Hippocampal formation (tissue), 2 donors: ENCODE results near the gene SAMD14.

Source experiments
- DNase-seq, 2 donors: peaks; one replicate each; lab custom pipeline; 2025; lab: John Stamatoyannopoulos, UW

Gene SAMD14

DNA sequence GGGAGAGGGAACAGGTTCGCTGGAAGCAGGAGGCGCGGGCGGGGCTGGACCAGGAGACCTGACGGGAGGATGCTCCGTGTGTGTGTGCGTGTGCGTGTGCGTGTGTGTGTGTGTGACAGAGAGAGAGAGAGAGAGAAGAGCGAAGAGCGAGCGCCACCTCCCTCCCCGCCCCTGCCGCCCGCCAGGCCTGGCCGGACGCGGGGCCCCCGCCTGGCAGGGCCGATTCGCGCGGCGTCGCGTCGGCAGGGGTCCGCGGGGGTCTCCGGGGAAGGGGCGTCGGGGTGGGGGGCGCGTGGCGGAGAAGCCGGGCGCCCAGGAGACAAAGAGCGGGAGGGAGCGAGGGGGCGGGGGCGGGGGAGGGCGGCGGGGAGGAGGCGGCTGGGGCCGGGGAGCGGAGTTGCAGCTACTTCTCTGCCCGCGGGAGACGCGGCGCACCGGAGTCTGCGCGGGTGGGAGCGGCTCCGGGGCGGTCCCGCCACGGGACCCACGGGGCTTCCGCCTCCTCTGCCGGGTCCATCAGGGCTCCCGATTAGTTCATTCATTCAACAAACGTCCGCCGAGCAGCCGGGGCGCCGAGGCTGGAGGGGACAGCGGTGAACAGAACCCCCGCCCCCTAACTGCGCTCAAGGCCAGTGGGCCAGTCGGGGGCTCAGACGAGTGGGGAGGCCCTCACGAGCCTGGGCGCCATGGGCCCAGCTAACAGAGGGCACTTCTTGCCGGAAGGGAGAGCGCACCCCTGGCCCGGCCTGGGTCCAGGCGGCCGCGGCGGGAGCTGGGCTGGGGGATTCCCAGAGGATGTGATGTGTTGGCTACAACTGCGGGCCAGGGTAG is at the start of gene SAMD14:
Gene SAMD14 (minus strand): TSS at position 433 of the 831 bp plus-strand sequence. CDS start 5,201 bp downstream, outside the sequence.
- no peak for DNase-seq

DNA sequence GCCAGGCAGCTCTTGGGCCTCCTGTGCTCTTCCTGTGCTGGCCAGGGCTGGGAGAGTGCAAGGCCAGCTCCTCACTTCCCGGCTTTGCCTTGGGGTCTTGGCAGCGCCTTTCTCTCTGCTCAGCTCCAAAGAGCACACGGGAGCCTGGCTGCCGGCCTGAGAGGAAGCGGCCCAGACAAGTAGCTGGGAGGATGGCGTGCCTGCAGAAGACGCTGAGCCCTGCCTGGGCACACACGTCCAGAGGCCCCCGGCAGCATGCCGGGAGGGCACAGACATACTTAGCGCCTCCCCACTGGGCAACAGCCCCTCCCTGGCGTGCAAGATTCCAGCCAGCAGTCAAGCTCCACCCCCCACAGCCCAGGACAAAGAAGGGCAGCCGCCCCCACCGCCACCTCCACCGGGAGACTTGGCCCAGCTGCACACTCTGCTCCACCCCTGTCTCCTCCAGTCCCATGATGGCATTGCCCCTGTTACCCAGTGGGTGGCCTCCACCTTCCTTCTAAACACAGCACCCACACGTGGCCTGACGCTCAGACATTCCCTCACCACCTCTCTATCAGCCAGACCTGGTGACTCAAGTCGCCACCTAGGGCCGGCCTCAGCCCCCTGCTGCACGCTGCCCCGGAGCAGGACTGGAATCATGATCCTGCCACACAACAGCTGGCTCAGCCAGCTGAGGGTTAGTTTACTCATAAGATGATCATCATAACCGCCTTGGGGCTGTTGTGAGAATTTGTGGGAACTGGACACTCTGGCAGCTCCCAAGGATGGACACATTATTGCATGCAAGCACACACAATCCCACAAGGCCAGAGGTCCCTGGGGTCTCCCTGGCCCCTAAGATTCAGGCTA is 48.2 kb upstream of the SAMD14 start:
- DNase-seq = peak in 1 of 2 donors; percentile 51

DNA sequence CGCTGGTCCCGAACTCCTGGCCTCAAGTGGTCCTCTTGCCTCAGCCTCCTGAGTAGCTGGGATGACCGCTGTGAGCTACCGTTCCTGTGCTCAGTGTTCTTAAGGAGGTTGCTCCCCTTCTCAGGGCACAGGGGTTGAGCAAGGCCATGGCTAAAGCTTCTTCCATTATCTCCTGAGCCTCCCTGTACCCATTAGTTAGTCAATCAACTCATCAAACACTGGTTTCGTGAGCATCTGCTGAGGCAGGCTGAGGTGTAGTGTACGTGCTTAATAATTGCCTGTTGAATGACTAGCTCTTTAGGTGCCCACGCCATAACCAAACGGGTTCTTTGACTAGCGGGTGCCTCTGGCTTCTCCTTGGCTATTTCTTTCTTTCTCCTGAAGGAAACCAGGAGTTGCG is 47.5 kb upstream of the SAMD14 start:
- DNase-seq = no peak

DNA sequence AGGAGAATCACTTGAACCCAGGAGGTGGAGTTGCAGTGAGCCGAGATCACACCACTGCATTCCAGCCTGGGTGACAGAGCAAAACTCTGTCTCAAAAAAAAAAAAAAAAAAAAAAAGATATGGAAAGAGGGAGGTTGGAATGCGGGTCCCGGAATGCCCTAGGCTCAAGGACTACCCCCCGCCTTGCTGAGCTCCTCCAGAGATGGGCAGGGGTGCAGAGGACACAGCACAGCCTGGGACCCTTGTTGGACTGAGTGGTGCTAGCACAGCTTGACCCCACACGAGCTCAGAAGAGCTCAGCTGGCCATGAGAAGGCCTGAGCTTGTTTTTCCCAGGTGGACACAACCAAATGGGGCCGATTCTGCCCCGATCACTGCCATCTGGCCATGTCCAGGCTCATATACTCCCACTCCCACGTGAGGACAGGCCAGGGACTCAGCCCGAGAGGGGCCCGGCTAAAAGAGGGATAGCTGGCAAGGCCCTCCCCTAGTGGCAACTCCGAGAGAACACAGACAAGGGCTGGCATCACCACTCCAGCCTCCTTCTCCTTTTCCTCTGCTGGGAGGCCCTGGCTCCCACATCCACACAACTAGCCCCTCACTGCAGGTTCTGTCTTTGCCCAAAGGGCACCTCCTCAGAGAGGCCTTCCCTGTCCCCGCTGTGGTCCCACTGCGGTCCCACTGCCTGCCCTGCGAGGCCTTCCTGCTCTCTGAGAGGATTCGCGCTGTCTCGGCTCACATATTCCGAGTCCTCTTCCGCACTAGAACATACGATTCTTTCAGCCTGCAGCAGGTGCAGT is 46.8 kb upstream of the SAMD14 start:
- DNase-seq = no peak

DNA sequence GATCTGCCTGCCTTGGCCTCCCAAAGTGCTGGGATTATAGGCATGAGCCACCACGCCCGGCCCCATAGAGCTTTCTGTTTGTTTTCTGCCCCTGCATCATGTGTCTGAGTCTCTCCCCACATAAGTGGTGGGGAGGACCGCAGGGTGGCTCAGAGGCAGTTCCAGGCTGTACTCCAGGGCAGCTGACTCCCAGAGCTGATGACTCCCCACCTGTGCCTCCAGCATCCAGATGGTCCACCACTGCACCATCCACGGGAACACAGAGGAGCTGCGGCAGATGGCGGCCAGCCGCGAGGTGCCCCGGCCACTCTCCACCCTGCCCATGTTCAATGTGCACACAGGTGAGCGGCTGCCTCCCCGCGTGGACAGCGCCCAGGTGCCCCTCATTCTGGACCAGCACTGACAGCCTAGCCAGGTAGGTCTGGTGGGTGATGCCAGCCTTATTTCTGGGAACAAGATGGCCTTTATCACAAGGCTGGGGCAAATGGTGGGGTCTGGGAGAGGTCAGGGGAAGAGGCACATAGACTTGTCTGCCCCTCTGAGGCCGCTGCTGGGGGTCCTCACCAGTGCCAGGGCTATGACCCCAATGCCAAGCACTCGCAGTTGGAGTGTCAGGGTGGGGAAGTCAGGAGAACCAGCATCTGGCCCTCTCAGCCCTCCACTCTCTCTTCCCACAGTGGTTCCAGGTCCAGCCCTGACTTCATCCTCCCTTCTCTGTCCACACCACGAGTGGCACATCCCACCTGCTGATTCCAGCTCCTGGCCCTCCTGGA is 45.3 kb upstream of the SAMD14 start:
- DNase-seq = no peak

DNA sequence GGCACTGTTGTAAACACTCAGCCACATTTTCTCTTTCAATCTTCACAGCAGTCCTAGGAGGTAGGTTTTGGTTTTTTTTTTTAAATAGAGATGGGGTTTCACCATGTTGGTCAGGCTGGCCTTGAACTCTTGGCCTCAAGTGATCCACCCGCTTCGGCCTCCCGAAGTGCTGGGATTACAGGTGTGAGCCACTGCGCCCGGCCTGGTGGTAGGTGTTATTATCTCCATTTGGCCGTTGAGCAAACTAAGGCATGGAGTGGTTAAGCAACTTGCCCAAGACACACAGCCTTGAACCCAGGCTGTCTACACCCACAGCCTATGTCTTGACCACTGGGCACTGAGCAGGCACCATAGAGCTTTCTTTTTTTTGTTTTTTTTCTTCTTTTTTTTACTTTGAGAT is 44.5 kb upstream of the SAMD14 start:
- no peak for DNase-seq

DNA sequence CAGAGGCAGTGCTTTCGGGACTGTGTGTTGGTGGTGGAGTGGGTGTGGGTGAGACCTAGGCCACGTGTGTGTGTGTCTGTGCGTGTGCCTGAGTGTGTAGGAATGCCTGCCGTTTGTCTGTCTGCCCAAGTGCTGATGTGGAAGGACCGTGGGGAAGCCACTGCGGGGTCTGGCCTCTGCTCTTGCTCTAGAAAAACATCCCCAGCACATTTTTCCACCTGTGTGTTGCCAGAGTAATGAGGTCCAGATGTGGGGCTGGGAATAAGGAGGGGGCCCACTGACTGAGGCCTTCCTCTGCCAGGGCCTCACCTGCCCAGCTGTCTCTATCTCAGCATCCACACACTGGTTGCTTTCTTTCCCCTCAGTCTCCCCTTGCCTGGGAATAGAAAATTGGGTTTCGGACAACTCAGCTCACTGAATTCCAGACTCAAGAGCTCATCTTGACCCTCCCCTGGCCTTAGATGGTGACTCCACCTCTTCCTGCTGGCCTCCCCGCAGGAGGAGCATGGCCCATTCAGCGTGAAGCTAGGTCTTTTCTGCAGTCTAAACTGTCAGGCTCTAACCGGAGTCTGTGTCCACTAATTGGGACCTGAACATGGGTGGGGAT is 43.5 kb upstream of the SAMD14 start:
- DNase-seq = no peak

DNA sequence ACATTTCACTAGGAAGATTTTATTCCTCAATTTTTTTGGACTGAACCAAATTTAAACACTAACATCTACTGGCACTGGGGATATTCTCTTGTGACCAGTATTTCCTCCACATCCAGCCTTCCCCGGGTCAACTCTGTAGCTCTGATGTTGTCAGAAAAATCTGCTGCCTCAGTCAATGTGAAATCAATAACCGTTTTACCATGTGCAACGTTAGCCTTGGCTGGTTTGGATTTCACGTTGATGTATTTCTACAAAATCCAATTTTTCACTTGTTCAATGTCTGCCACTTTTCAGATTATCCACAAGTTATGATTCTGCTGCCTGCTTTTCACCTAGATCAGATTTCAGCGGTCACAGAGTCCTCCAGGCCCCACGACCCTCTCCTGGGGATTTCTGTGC is 43.0 kb upstream of the SAMD14 start:
- no peak for DNase-seq

DNA sequence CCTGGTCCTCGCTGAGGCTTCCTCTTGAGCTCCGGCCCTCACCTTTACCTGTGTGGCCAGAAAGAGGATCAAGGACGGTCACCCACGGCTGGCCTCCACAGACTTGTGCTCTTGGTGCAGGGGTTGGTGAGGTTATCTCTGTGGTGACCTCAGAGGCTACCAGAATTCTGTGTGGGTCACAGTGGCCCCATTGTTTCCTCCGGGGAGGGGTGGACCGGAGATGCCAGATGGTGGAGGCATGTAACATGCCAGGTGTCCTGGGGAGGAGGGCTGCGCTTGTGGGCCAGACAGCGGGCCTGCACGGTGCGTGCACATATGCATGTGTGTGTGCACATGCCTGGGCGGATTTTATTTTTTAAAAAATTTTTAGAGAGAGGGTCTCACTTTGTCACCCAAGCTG is 42.2 kb upstream of the SAMD14 start:
- DNase-seq = no peak

DNA sequence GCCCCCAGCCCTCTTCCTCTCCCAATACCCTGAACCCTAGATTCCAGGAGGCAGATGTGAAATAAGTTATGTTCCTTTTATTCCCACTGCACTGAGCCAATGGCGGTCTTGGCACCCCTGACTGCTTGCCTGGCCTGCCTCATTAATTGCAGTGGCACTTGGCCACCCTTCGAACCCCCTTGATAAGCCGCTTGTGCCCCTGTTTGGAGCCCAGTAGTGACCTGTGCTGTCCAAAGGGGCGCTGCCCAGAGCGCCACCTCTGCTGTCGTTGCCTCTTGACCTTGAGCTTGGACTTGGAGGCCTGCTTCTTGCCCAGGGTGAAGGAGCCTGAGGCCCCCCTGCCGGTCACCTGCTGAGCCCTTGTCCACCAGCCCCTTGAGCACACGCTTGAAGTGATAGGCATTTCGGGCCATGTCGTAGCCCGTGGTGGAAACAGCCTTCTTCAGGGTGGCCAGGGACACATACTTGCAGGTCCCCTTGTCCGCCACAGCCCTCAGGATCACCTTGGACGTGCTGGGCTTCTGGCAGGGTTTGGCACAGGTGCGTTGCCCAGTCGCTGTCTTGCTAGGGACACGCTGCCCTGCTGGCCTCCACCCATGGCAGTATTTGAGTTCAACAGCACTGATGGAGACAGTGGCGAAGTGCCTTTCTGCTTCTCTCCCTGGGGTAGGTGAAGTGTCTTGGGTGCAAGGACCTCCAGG is 41.6 kb upstream of the SAMD14 start:
- DNase-seq = no peak

DNA sequence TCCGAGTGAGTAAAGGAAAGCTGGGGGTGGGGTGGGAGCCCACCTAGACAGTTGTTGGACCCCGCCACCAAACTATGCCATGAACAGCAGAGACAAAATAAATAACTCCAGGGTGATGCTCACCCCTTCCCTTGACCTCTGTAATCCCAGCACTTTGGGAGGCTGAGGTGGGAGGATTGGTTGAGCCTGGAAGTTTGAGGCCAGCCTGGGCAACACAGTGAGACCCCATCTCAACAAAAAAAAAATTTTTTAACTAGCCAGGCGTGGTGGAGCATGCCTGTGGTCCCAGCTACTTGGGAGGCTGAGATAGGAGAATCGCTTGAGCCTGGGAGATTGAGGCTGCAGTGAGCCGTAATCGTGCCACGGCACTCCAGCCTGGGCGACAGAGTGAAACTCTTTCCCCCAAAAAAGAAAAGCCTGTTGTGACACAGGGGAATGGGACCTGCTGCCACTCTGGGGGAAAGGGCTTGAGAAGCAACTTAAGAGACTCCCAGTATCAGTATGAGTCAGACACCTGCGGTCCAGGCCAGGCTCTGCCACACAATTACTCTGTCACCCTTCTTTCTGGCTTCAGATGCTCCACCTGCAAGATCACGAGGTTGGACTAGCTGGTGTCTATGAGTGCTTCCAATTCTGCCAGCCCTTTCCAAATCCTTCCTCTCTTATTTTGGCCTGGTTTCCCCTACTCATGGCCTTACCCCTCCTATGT is 40.9 kb upstream of the SAMD14 start:
- DNase-seq = no peak

DNA sequence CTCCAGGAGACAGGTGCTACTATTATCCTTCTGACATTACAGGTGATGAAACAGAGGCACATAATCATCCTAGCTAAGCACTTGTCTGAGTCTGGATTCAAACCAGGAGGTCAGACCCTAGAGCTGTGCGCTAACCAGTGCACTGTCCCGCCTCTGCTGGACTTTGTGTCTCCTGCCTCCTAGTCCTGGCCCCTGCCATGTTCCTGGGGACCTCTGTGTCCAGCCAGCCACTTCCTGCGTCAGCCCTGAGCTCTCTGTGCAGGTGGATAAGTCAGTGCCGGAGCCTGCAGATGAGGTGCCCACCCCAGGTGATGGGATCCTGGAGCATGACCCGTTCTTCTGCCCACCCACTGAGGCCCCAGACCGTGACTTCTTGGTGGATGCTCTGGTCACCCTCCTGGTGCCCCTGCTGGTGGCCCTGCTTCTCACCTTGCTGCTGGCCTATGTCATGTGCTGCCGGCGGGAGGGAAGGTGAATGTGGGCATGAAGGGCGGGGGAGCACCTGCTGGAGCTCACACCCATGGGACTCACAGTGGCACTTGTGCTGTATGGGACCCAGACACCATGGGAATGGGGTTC is 40.0 kb upstream of the SAMD14 start:
- DNase-seq = no peak

DNA sequence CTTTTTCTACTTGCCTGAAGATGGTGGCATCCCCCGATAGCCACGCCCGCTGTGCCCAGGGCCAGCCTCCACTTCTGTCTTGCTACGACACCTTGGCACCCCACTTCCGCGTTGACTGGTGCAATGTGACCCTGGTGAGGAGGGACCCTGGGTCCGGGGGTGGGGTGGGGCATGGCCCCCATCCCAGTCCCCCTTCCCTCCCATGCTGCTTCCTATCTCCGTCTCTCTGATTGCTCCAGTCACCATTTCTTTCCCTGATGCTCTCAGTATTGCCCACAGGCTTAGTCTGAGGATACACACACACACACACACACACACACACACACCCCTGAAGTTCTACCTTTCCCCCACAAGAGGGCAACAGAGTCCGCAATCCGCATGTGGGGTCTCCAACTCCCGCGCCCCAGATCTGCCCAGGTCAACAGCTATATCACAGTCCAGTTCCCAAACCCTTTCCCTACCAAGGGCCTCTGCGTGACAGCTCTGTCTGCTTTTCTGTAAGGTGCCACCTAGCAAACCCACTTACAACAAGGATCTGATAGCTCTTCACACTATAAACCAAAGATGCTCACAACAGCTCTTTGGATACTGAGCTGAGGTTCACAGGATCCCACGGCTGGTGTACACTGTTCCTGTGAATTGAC is 39.3 kb upstream of the SAMD14 start:
- peak in 1 of 2 donors; percentile 8 for DNase-seq

DNA sequence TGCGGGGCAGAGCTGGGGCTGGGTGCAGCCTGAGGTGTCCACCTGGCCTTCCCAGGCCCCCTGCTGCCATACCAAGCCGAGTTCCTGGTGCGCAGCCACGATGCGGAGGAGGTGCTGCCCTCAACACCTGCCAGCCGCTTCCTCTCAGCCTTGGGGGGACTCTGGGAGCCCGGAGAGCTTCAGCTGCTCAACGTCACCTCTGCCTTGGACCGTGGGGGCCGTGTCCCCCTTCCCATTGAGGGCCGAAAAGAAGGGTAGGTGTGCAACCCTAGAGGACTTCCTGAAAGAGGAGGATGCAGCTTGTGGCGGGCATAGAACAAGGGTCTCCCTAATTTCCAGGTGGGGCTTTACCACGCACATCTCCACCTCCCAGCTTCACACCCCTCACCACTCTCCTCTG is 38.4 kb upstream of the SAMD14 start:
- no peak for DNase-seq

DNA sequence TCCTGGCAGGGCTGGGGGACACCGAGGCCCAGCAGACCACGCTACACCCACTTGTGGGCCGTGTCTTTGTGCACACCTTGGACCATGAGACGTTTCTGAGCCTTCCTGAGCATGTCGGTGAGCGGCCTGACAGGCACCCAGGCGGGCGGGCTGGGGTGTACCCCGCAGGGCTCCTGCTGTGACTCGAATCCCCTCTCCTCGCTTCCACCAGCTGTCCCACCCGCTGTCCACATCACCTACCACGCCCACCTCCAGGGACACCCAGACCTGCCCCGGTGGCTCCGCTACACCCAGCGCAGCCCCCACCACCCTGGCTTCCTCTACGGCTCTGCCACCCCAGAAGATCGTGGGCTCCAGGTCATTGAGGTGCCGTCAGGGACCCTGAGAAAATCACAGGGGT is 37.4 kb upstream of the SAMD14 start:
- no peak for DNase-seq

DNA sequence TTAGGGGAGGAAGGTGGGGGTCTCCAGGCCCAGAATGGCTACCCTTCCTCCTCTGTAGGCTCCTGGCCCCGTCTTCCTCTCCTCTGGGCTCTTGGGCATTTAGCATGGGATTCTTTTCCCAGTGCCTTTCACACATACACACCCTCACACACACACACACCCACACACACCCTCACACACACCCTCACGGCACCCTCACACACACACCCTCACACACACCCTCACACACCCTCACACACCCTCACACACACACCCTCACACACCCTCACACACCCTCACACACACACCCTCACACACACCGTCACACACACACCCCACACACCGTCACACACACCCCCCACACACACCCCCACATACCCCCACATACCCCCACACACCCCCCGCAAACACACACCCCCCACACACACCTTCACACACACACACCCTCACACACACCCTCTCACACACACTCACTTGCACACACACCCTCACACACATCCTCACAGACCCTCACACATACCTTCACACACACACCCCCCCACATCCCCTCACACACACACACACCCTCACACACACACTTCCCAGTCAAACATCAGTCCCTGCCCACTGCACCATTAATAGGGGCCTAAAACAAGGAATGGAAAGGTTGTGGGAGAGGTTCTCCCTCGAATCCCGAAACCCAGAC is 36.7 kb upstream of the SAMD14 start:
- no peak for DNase-seq

DNA sequence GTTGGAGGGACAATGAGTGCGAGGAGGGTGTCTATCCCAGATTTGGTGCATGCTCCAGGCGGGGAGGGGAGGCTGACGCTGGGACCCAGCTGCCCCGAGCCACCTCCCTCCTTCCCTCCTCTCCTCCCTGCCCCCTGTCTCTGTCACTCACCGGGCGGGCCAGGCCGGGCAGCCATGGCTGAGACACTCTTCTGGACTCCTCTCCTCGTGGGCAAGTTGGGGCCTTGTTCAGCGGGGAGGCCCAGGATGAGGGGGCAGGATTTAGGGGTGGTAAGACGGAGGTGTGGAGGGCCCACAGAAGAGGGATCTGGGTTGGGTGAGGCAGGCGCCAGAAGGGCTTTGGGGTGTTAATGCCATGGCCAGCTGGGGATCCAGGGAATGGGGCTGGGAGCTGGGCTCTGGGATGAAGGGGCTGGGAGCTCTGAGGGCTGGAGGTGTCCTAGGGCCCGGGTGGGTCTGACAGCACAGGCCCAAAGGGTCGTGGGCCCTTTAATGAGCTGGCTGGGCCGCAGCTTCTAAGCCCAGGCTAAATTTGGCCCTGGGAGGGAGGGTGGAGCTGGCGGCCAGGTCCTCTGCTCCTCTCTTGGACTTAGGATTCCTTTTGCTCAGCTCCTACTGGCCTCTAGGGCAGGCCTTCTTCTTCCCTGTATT is 36.0 kb upstream of the SAMD14 start, which contains the start of gene SGCA:
Gene SGCA (plus strand): TSS at position 139 of the 651 bp plus-strand sequence. CDS start 36 bp downstream, at position 175.
- no peak for DNase-seq

DNA sequence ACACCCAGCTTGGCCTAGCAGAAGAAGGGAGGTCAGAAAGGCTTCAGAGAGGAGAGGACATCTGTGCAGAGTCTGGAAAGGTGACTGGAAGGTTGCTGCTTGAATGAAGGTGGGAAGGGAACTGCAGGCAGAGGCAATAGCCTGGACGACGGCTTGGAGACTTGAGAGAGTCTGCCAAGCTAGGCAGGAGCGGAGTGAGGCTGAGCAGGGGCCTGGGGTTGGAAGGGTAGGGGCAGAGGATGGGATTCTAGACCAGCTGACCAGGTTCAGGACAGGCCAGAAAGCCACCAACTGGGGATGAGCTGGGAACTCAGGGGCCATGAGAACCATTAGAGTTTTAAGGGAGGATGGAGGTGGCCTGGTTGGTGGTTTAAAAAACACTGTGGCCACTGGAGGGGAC is 35.5 kb upstream of the SAMD14 start:
- no peak for DNase-seq
